K562 (cell line): ENCODE measurements around the gene CD47. TPM values are rescaled to one million over a fixed set of nuclear protein-coding genes. Genes with fewer than 3 reads are reported as not detected.

Source experiments
- CGGBP1 ChIP-seq: fragments of 250-450 bp; sonication (Bioruptor Pico); IDR thresholded peaks from 2 replicates; pipeline ENCODE4 v1.9.0; 2021; ENCODE audit warnings: mild to moderate bottlenecking
- ELF4 ChIP-seq: fragments of 450-650 bp; formaldehyde crosslinking; IDR thresholded peaks from 2 replicates; pipeline ENCODE4 v1.4.0; 2022; ENCODE audit warnings: missing genetic modification characterization
- FUS ChIP-seq: fragments of 200-400 bp; formaldehyde crosslinking; optimal IDR thresholded peaks from 2 replicates; pipeline ENCODE3; 2017; ENCODE audit warnings: low read depth, low read length
- GTF2A2 ChIP-seq: IDR thresholded peaks from 2 replicates; pipeline ENCODE4 v1.6.1; 2016; ENCODE audit warnings: mild to moderate bottlenecking, missing genetic modification characterization, missing compliant biosample characterization
- MECOM ChIP-seq: fragments of 250-450 bp; sonication (Bioruptor Pico); IDR thresholded peaks from 2 replicates; pipeline ENCODE4 v1.8.0; 2022; ENCODE audit warnings: inconsistent platforms
- NRF1 ChIP-seq, 2 experiments: fragments of 450-650 bp; IDR thresholded peaks in 1 of 2; conservative IDR thresholded peaks in 1 of 2; 2 replicates each; pipeline ENCODE4 v1.6.1; 2014; ENCODE audit warnings: mild to moderate bottlenecking in 2 of 2
- SIX5 ChIP-seq, 2 experiments: IDR thresholded peaks; 2 replicates each; pipeline ENCODE4 v1.6.1; 2011; ENCODE audit warnings: low read length in 2 of 2, borderline replicate concordance in 1 of 2, low read depth in 1 of 2, mild to moderate bottlenecking in 1 of 2, moderate library complexity in 1 of 2; ENCODE audit not compliant: insufficient read depth in 1 of 2
- STAT5B ChIP-seq: fragments of 250-450 bp; sonication (Bioruptor Pico); IDR thresholded peaks from 2 replicates; pipeline ENCODE4 v1.8.0; 2021; ENCODE audit warnings: mild to moderate bottlenecking, inconsistent platforms
- TBP ChIP-seq: optimal IDR thresholded peaks from 2 replicates; pipeline ENCODE3; 2011; ENCODE audit warnings: low read depth, low read length, improper control_type of control experiment
- ZBTB43 ChIP-seq: sonication (generic); formaldehyde crosslinking; IDR thresholded peaks from 2 replicates; pipeline ENCODE4 v1.8.0; 2023; ENCODE audit warnings: mild to moderate bottlenecking, missing genetic modification reagents
- polyA plus RNA-seq, 8 experiments: library from polyadenylated mRNA; depleted of rRNA in 4 of 8; stranded (reverse) in 5 of 8; unstranded in 3 of 8; fragments of >200 nt; fragmentation: Nextera tagmentation in 2 of 8; fragmentation: Illumina TruSeq in 1 of 8; extraction: Ambion mirVana in 2 of 8; extraction: Trizol in 1 of 8; gene quantifications; 2 replicates each; pipeline versions ENCODE4 v1.2.1 to v1.2.3, GENCODE V29; 2011 to 2014; ENCODE audit warnings: inconsistent platforms in 1 of 8, missing spikeins in 1 of 8
- total RNA-seq, 7 experiments: library from RNA; depleted of rRNA in 6 of 7; stranded (reverse); fragments of >200 nt in 6 of 7; fragmentation: Illumina TruSeq in 2 of 7; extraction: Trizol in 2 of 7; gene quantifications; 2 replicates each; pipeline versions ENCODE4 v1.2.1 to v1.2.3, GENCODE V29; 2011 to 2021; ENCODE audit warnings: low replicate concordance in 1 of 7
- TF ChIP-seq, protein P1 (sequence below): fragments of 450-650 bp; formaldehyde crosslinking; IDR thresholded peaks from 2 replicates; pipeline ENCODE4 v1.4.0; 2022; ENCODE audit warnings: missing genetic modification characterization

The CD47 gene
- total and polyA plus RNA-seq, 9 of the 15 experiments (the other 6 are each of a cell fraction or from before 2014, with no cell fraction given): 10.2 to 62.6 (median 36.3) TPM

GRCh38 chr3:108028896-108029295 is 61.9 kb downstream of the CD47 start (continued):
- TF ChIP-seq STAT5B (CRISPR knock-in tag) (no peak), MECOM (CRISPR knock-in tag) (no peak), CGGBP1 (no peak), GTF2A2 (tag) (no peak), ELF4 (CRISPR knock-in tag) (no peak), FUS (no peak), TBP (no peak), SIX5 (IDR thresholded peaks at IDR 0.05; ENCODE audit: borderline replicate concordance in 1 of 2, insufficient read depth in 1 of 2, low read depth in 1 of 2, low read length in 2 of 2) (no peak), NRF1 (conservative IDR thresholded peaks at IDR 0.05 in 1 of 2, IDR thresholded peaks at IDR 0.05 in 1 of 2) (no peak), ZBTB43 (CRISPR knock-in tag) (no peak)
- TF ChIP-seq, protein P1, sequence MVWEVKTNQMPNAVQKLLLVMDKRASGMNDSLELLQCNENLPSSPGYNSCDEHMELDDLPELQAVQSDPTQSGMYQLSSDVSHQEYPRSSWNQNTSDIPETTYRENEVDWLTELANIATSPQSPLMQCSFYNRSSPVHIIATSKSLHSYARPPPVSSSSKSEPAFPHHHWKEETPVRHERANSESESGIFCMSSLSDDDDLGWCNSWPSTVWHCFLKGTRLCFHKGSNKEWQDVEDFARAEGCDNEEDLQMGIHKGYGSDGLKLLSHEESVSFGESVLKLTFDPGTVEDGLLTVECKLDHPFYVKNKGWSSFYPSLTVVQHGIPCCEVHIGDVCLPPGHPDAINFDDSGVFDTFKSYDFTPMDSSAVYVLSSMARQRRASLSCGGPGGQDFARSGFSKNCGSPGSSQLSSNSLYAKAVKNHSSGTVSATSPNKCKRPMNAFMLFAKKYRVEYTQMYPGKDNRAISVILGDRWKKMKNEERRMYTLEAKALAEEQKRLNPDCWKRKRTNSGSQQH (CRISPR knock-in tag): no peak
